Activated T-cell treated with anti-CD3 and anti-CD28 coated beads, Interleukin-2, amount 50 U/mL, for 24 hours (primary cell): ENCODE data around the gene TST.

Experiments used
- DNase-seq: peaks from one replicate; pipeline ENCODE4 v3.0.0-alpha.2; 2020
- H3K27ac Mint-ChIP-seq: 2 replicates; pipeline ENCODE4 v1.8.0; 2020; ENCODE audit warnings: mild to moderate bottlenecking, mixed read lengths
- H3K27me3 Mint-ChIP-seq: 2 replicates; pipeline ENCODE4 v1.8.0; 2020; ENCODE audit warnings: mixed read lengths
- H3K36me3 Mint-ChIP-seq: 2 replicates; pipeline ENCODE4 v1.8.0; 2020; ENCODE audit warnings: low read depth, mixed read lengths
- H3K4me1 Mint-ChIP-seq: 2 replicates; pipeline ENCODE4 v1.8.0; 2020; ENCODE audit warnings: low read depth, mixed read lengths
- H3K4me3 Mint-ChIP-seq: 2 replicates; pipeline ENCODE4 v1.8.0; 2020; ENCODE audit warnings: mild to moderate bottlenecking, moderate library complexity, mixed read lengths
- H3K9me3 Mint-ChIP-seq: 2 replicates; pipeline ENCODE4 v1.8.0; 2020; ENCODE audit warnings: mixed read lengths

The TST gene

GRCh38 chr22:37019309-37020191, at the start of gene TST, which contains the start of gene MPST:
TSS of gene TST (minus strand) at chr22:37019447. CDS start at chr22:37018732, 715 bp downstream.
TSS of gene MPST (plus strand) at chr22:37019742. CDS start at chr22:37019837, 95 bp downstream.
- Mint-ChIP-seq H3K36me3 (no peaks in the 10 kb centered on the region), H3K9me3 (no peaks in the 10 kb centered on the region), H3K27me3 (peaks cover 23% of the 10 kb centered on the region), H3K4me3 (peak within 1 kb of the TSS; percentile 87), H3K27ac (peak within 1 kb of the TSS; percentile 47), H3K4me1 (peaks cover 11% of the 10 kb centered on the region)
- peak; percentile 67 for DNase-seq

- DNase-seq, result no peak
- Mint-ChIP-seq H3K27me3 (peaks cover 30% of the 10 kb centered on the region), H3K4me3 (no peak overlapping the region), H3K27ac (no peak overlapping the region), H3K9me3 (no peaks in the 10 kb centered on the region), H3K36me3 (peaks cover 10% of the 10 kb centered on the region), H3K4me1 (no peaks in the 10 kb centered on the region)
Measured at GRCh38 chr22:37068859-37069258, 49.6 kb upstream of the TST start.

GRCh38 chr22:37067428-37067827, 48.2 kb upstream of the TST start:
- H3K4me3 Mint-ChIP-seq, result no peak overlapping the region
- H3K9me3 Mint-ChIP-seq, result no peaks in the 10 kb centered on the region
- no peak overlapping the region for H3K27ac Mint-ChIP-seq
- H3K36me3 Mint-ChIP-seq, result peaks cover 18% of the 10 kb centered on the region
- H3K27me3 Mint-ChIP-seq, result peaks cover 30% of the 10 kb centered on the region
- peaks cover 6% of the 10 kb centered on the region for H3K4me1 Mint-ChIP-seq
- DNase-seq, result no peak

GRCh38 chr22:37065961-37066360, 46.7 kb upstream of the TST start:
- H3K4me1 Mint-ChIP-seq, result peaks cover 18% of the 10 kb centered on the region

GRCh38 chr22:37065180-37065579, 45.9 kb upstream of the TST start:
- peaks cover 26% of the 10 kb centered on the region for H3K4me1 Mint-ChIP-seq
- H3K27me3 Mint-ChIP-seq, result peaks cover 23% of the 10 kb centered on the region
- H3K9me3 Mint-ChIP-seq, result no peaks in the 10 kb centered on the region
- no peak for DNase-seq
- H3K36me3 Mint-ChIP-seq, result peaks cover 31% of the 10 kb centered on the region
- H3K4me3 Mint-ChIP-seq, result no peak overlapping the region
- no peak overlapping the region for H3K27ac Mint-ChIP-seq

More at GRCh38 chr22:37065961-37066360, 46.7 kb upstream of the TST start:
- Mint-ChIP-seq H3K36me3 (peaks cover 25% of the 10 kb centered on the region), H3K27ac (no peak overlapping the region), H3K27me3 (peaks cover 30% of the 10 kb centered on the region), H3K4me3 (no peak overlapping the region), H3K9me3 (no peaks in the 10 kb centered on the region)
- DNase-seq, result no peak

GRCh38 chr22:37064553-37064952, 45.3 kb upstream of the TST start:
- no peak overlapping the region for H3K4me3 Mint-ChIP-seq
- H3K36me3 Mint-ChIP-seq, result peaks cover 37% of the 10 kb centered on the region
- H3K27ac Mint-ChIP-seq, result no peak overlapping the region
- peaks cover 17% of the 10 kb centered on the region for H3K27me3 Mint-ChIP-seq
- no peaks in the 10 kb centered on the region for H3K9me3 Mint-ChIP-seq
- H3K4me1 Mint-ChIP-seq, result peaks cover 32% of the 10 kb centered on the region
- no peak for DNase-seq

GRCh38 chr22:37063431-37064420, 44.5 kb upstream of the TST start:
- H3K36me3 Mint-ChIP-seq, result peaks cover 45% of the 10 kb centered on the region

GRCh38 chr22:37062702-37063381, 43.6 kb upstream of the TST start:
- Mint-ChIP-seq H3K4me3 (no peak overlapping the region), H3K27ac (no peak overlapping the region), H3K9me3 (no peaks in the 10 kb centered on the region), H3K4me1 (peaks cover 33% of the 10 kb centered on the region), H3K27me3 (peaks cover 5% of the 10 kb centered on the region), H3K36me3 (peaks cover 53% of the 10 kb centered on the region)
- DNase-seq, result no peak

More at GRCh38 chr22:37063431-37064420, 44.5 kb upstream of the TST start:
- H3K4me1 Mint-ChIP-seq, result peaks cover 33% of the 10 kb centered on the region
- peaks cover 13% of the 10 kb centered on the region for H3K27me3 Mint-ChIP-seq
- H3K4me3 Mint-ChIP-seq, result no peak overlapping the region
- no peak overlapping the region for H3K27ac Mint-ChIP-seq
- no peak for DNase-seq
- H3K9me3 Mint-ChIP-seq, result no peaks in the 10 kb centered on the region

GRCh38 chr22:37062376-37062675, 43.1 kb upstream of the TST start:
- Mint-ChIP-seq H3K36me3 (peaks cover 58% of the 10 kb centered on the region), H3K27me3 (no peaks in the 10 kb centered on the region), H3K27ac (no peak overlapping the region), H3K4me3 (no peak overlapping the region), H3K9me3 (no peaks in the 10 kb centered on the region), H3K4me1 (peaks cover 33% of the 10 kb centered on the region)
- no peak for DNase-seq

GRCh38 chr22:37061611-37062375, 42.5 kb upstream of the TST start:
- no peak overlapping the region for H3K27ac Mint-ChIP-seq
- no peaks in the 10 kb centered on the region for H3K27me3 Mint-ChIP-seq
- H3K9me3 Mint-ChIP-seq, result no peaks in the 10 kb centered on the region
- peaks cover 33% of the 10 kb centered on the region for H3K4me1 Mint-ChIP-seq
- peak overlapping the region; percentile 27 for H3K4me3 Mint-ChIP-seq
- no peak for DNase-seq
- peaks cover 63% of the 10 kb centered on the region for H3K36me3 Mint-ChIP-seq

GRCh38 chr22:37060801-37061610, 41.8 kb upstream of the TST start:
- peak overlapping the region; percentile 60 for H3K4me3 Mint-ChIP-seq
- H3K27ac Mint-ChIP-seq, result peak overlapping the region; percentile 64

GRCh38 chr22:37059876-37060449, 40.7 kb upstream of the TST start:
- no peaks in the 10 kb centered on the region for H3K9me3 Mint-ChIP-seq
- H3K4me1 Mint-ChIP-seq, result peaks cover 33% of the 10 kb centered on the region
- H3K4me3 Mint-ChIP-seq, result peak overlapping the region; percentile 60
- peak overlapping the region; percentile 26 for H3K27ac Mint-ChIP-seq
- DNase-seq, result no peak
- peaks cover 81% of the 10 kb centered on the region for H3K36me3 Mint-ChIP-seq
- H3K27me3 Mint-ChIP-seq, result no peaks in the 10 kb centered on the region

More at GRCh38 chr22:37060801-37061610, 41.8 kb upstream of the TST start:
- peak; percentile 73 for DNase-seq
- Mint-ChIP-seq H3K27me3 (no peaks in the 10 kb centered on the region), H3K9me3 (no peaks in the 10 kb centered on the region), H3K4me1 (peaks cover 33% of the 10 kb centered on the region), H3K36me3 (peaks cover 71% of the 10 kb centered on the region)
